HG03159 (cell line): Measurements from ENCODE around the gene TMEM143.
"Not testable (repeated sequence)": the region's sequence is repeated elsewhere in the genome, so short reads cannot be mapped to it uniquely, and the experiment has no call there.

Experiments used
- ATAC-seq: cut with Tn5 transposase; IDR thresholded peaks from one replicate; pipeline ENCODE4 v1.9.1; 2021; ENCODE audit warnings: mild to moderate bottlenecking, moderate library complexity; ENCODE audit not compliant: unreplicated experiment

TMEM143 gene

GRCh38 chr19:48297975-48298374 is 65.8 kb downstream of the TMEM143 start:
- ATAC-seq = no peak

GRCh38 chr19:48296963-48297734 is 66.6 kb downstream of the TMEM143 start:
- ATAC-seq = no peak

GRCh38 chr19:48295458-48295857 is 68.3 kb downstream of the TMEM143 start:
- ATAC-seq = no peak

GRCh38 chr19:48292798-48293197 is 70.9 kb downstream of the TMEM143 start:
- ATAC-seq = no peak

- not testable (repeated sequence) for ATAC-seq
Measured at GRCh38 chr19:48291489-48291815, 72.3 kb downstream of the TMEM143 start.

GRCh38 chr19:48290771-48291488 is 72.8 kb downstream of the TMEM143 start:
- ATAC-seq = no peak

GRCh38 chr19:48290401-48290770 is 73.4 kb downstream of the TMEM143 start:
- ATAC-seq = no peak

GRCh38 chr19:48287748-48288147 is 76.0 kb downstream of the TMEM143 start:
- no peak for ATAC-seq

- ATAC-seq = no peak
Measured at GRCh38 chr19:48284896-48285295, 78.8 kb downstream of the TMEM143 start.

- ATAC-seq = no peak
Measured at GRCh38 chr19:48283908-48284307, 79.8 kb downstream of the TMEM143 start.
